Transverse colon (tissue), 4 donors: Measurements from ENCODE around the gene TMEM98. TPM values are rescaled to one million over a fixed set of nuclear protein-coding genes. Genes with fewer than 3 reads are reported as not detected.
"Not testable (repeated sequence)": the region's sequence is repeated elsewhere in the genome, so short reads cannot be mapped to it uniquely, and the experiment has no call there.

Source experiments
- DNase-seq: peaks from one replicate; pipeline ENCODE4 v3.0.0-alpha.2; 2019
- H3K27ac ChIP-seq, 4 donors: fragments of 200-600 bp; sonication (generic); 2 replicates each; pipeline ENCODE4 v1.5.1; 2016 to 2018; ENCODE audit warnings: inconsistent platforms in 4 of 4
- H3K27me3 ChIP-seq: fragments of 200-600 bp; sonication (generic); 2 replicates; pipeline ENCODE4 v1.5.1; 2017; ENCODE audit warnings: inconsistent platforms
- H3K36me3 ChIP-seq, 4 donors: fragments of 200-600 bp; sonication (generic); 2 replicates each; pipeline ENCODE4 v1.5.1; 2017 to 2019; ENCODE audit warnings: inconsistent platforms in 4 of 4
- H3K4me1 ChIP-seq, 4 donors: fragments of 200-600 bp; sonication (generic); 2 replicates each; pipeline ENCODE4 v1.5.1; 2017 to 2020; ENCODE audit warnings: inconsistent platforms in 4 of 4
- H3K4me3 ChIP-seq, 4 donors: fragments of 200-600 bp; sonication (generic); 1 replicate in 1 of 4; 2 replicates in 3 of 4; pipeline versions ENCODE4 v1.5.1 to v1.6.1; 2017 to 2019; ENCODE audit warnings: inconsistent platforms in 4 of 4
- H3K9me3 ChIP-seq, 2 donors: fragments of 200-600 bp; sonication (generic); 2 replicates each; pipeline ENCODE4 v1.5.1; 2017 to 2019; ENCODE audit warnings: inconsistent platforms in 2 of 2
- CTCF ChIP-seq, 5 experiments: fragments of 200-600 bp in 3 of 5; fragments of 450-650 bp in 2 of 5; sonication (generic) in 3 of 5; IDR thresholded peaks; 1 replicate in 2 of 5; 2 replicates in 3 of 5; pipeline ENCODE4 v1.5.1; 2016 to 2017; ENCODE audit warnings: antibody characterized with exemption in 5 of 5, inconsistent platforms in 3 of 5, mild to moderate bottlenecking in 2 of 5, moderate library complexity in 1 of 5
- EP300 ChIP-seq: sonication (generic); formaldehyde crosslinking; IDR thresholded peaks from one replicate; pipeline ENCODE4 v1.6.1; 2017; ENCODE audit warnings: antibody characterized with exemption, low read depth
- POLR2A ChIP-seq: fragments of 450-650 bp; IDR thresholded peaks from one replicate; pipeline ENCODE4 v1.6.1; 2016; ENCODE audit warnings: antibody characterized with exemption, mild to moderate bottlenecking, moderate library complexity
- POLR2AphosphoS5 ChIP-seq, 3 donors: sonication (generic); formaldehyde crosslinking; IDR thresholded peaks; one replicate each; pipeline ENCODE4 v1.6.1; 2016; ENCODE audit warnings: antibody characterized with exemption in 3 of 3
- WGBS, 2 donors: methylation state at CpG; one replicate each; pipeline ENCODE4 v1.1.5; 2018; ENCODE audit warnings: low coverage in 1 of 2; 5-methylcytosine and 5-hydroxymethylcytosine counted together
- in situ Hi-C, 4 donors: fragments of 200-750 bp; cut with MboI; loops; one replicate each; pipeline versions ENCODE4 v1.15.0 to v1.15.1; 2017; ENCODE audit warnings: low sequenced_read_pairs in 3 of 4, low pct_ligation_motif_present in 1 of 4, low pct_unique_long_range_greater_than_20kb in 1 of 4
- intact Hi-C: fragments of 100-400 bp; cut with DNase I; formaldehyde crosslinking; loops from one replicate; pipeline ENCODE4 v1.15.1; 2023; ENCODE audit warnings: low total_unique reads
- total RNA-seq, 4 donors: library from RNA; depleted of rRNA; stranded (reverse); fragments of >200 nt; gene quantifications; one replicate each; pipeline ENCODE4 v1.1.0, GENCODE V29; 2016

TMEM98 gene
- total RNA-seq, 4 donors from 2014 or later, result 70.7 to 219 (median 175) TPM

GRCh38 chr17:32916134-32916533 is 11.8 kb upstream of the TMEM98 start:
- Histone ChIP-seq H3K4me1 (peaks cover 9 to 23% (median 17%) of the 10 kb centered on the region in 4 donors), H3K9me3 (no peaks in the 10 kb centered on the region), H3K4me3 (no peak overlapping the region), H3K27me3 (no peaks in the 10 kb centered on the region), H3K36me3 (no peaks in the 10 kb centered on the region), H3K27ac (no peak overlapping the region)
- WGBS, 2 donors, result 63% methylated on average over 3 of the region's 3 CpGs; no CpG with 5 or more reads in 1 of the 2 donors
- TF ChIP-seq POLR2AphosphoS5 (IDR thresholded peaks at IDR 0.05) (no peak), EP300 (no peak), CTCF (IDR thresholded peaks at IDR 0.05) (no peak), POLR2A (no peak)
- no peak for DNase-seq
- intact Hi-C loops (no loop called here), in situ Hi-C loops (loop anchor here (25.0 kb wide), 3 partner anchors 129 to 429 kb away; partner anchors contain the start of gene CDK5R1 (in 1 of the 4))

DNA sequence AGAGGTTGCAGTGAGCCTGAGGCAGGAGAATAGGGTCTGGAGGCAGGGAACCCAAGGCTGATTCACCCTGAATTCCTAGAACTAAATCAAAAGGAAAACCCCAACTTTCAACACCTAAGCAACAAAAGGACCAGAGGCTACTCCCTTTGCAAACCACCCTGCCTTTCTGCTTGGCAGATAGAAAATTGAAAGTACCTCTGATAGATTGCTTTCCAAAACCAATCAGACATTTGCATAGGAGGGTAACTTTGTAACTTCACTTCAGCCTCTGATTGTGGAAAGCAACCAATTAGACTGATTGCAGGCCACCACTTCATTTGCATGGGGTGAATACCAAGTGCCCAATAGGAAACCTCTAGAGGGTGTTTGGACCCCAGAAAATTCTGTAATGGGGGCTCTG is 10.9 kb upstream of the TMEM98 start:
- DNase-seq, result no peak

DNA sequence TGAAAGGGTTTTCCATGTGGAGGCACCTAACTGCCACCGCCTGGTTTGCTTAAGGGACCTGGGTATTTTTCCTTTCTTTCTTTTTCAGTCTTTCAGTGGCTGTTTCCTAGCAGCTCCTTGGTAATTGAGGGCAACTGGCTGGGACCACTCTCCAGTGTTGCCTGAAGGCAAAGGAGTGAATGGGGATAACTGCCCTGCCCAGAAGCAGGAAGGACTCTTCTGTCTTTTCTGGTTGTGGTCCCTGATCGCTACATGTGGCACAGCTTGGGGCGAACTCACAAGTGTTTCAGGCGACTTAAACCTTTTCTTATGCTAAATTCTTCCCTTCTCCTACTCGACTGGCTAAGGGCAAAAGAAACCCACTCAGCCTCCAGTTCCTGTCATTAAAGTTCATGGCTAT is 10.1 kb upstream of the TMEM98 start:
- TF ChIP-seq EP300 (no peak), POLR2AphosphoS5 (IDR thresholded peaks at IDR 0.05) (no peak), POLR2A (no peak), CTCF (IDR thresholded peaks at IDR 0.05) (no peak)
- WGBS, 2 donors, result 78 to 90% methylated on average over 3 to 5 of the region's 5 CpGs
- in situ Hi-C loops, result loop anchor here (25.0 kb wide), 3 partner anchors 131 to 431 kb away; partner anchors contain the start of gene CDK5R1 (in 1 of the 4)
- H3K4me3 ChIP-seq, result no peak overlapping the region
- no peaks in the 10 kb centered on the region for H3K36me3 ChIP-seq
- H3K27me3 ChIP-seq, result no peaks in the 10 kb centered on the region
- H3K27ac ChIP-seq, result no peak overlapping the region
- H3K9me3 ChIP-seq, result no peaks in the 10 kb centered on the region
- intact Hi-C loops, result no loop called here
- H3K4me1 ChIP-seq, result peaks cover 0 to 8% (median 2%) of the 10 kb centered on the region in 4 donors
- no peak for DNase-seq

More for the DNA sequence above, 10.9 kb upstream of the TMEM98 start:
- no peaks in the 10 kb centered on the region for H3K9me3 ChIP-seq
- TF ChIP-seq POLR2A (no peak), POLR2AphosphoS5 (IDR thresholded peaks at IDR 0.05) (no peak), EP300 (no peak), CTCF (IDR thresholded peaks at IDR 0.05) (no peak)
- H3K27me3 ChIP-seq, result no peaks in the 10 kb centered on the region
- intact Hi-C loops (no loop called here), in situ Hi-C loops (loop anchor here (25.0 kb wide), 3 partner anchors 130 to 430 kb away; partner anchors contain the start of gene CDK5R1 (in 1 of the 4))
- no peaks in the 10 kb centered on the region for H3K36me3 ChIP-seq
- H3K4me3 ChIP-seq, result no peak overlapping the region
- H3K27ac ChIP-seq, result no peak overlapping the region
- H3K4me1 ChIP-seq, result peaks cover 0 to 13% (median 8%) of the 10 kb centered on the region in 4 donors

DNA sequence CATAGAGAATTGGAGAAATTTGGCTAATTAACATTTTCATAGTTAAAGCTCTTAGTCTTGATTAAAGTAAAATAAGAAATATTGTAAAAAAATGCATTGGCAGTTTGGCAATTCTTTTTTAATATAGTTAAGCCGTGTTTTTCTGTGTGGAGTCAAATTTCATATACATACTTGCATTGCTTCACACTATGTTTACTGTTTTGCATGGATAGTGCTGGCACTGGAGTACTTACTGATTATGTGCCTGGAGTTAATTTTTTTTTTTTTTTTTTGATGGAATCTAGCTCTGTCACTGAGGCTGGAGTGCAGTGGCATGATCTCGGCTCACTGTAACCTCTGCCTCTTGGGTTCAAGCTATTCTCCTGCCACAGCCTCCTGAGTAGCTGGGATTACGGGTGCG is 8.1 kb upstream of the TMEM98 start:
- WGBS, 2 donors, result 68 to 86% methylated on average over 1 to 4 of the region's 4 CpGs
- H3K27me3 ChIP-seq, H3K36me3 ChIP-seq, H3K4me1 ChIP-seq, H3K4me3 ChIP-seq, H3K27ac ChIP-seq, intact Hi-C loops, H3K9me3 ChIP-seq, DNase-seq: not testable (repeated sequence)
- in situ Hi-C loops, result loop anchor here (25.0 kb wide), 3 partner anchors 133 to 433 kb away; partner anchors contain the start of gene CDK5R1 (in 1 of the 4)

- H3K9me3 ChIP-seq, result no peaks in the 10 kb centered on the region
- intact Hi-C loops, result no loop called here
- no peaks in the 10 kb centered on the region for H3K27me3 ChIP-seq
- no peak for DNase-seq
- 67 to 80% methylated on average over 6 to 8 of the region's 8 CpGs for WGBS, 2 donors
- in situ Hi-C loops, result loop anchor here (25.0 kb wide), 3 partner anchors 133 to 433 kb away; partner anchors contain the start of gene CDK5R1 (in 1 of the 4)
- no peaks in the 10 kb centered on the region for H3K4me1 ChIP-seq
- no peak overlapping the region for H3K27ac ChIP-seq
- TF ChIP-seq POLR2AphosphoS5 (IDR thresholded peaks at IDR 0.05) (no peak), CTCF (IDR thresholded peaks at IDR 0.05) (no peak), POLR2A (no peak)
- H3K36me3 ChIP-seq, result no peaks in the 10 kb centered on the region
- no peak overlapping the region for H3K4me3 ChIP-seq
Measured at GRCh38 chr17:32920293-32920692, 7.7 kb upstream of the TMEM98 start.
